Lower lobe of right lung (tissue), 2 donors: ENCODE measurements around the gene PNPLA2. TPM values are rescaled to one million over a fixed set of nuclear protein-coding genes. Genes with fewer than 3 reads are reported as not detected.
A peak's percentile ranks its signal among the peaks of the same experiment; 100 is the strongest.

Source experiments
- ATAC-seq, 2 donors: fragments of 200-7000 bp; cut with Tn5 transposase; one replicate each; pipeline ENCODE4 v1.9.1; 2020 to 2022; ENCODE audit warnings: mild to moderate bottlenecking in 2 of 2, moderate library complexity in 2 of 2
- DNase-seq: peaks from one replicate; pipeline ENCODE4 v3.0.0-alpha.2; 2020
- H3K27ac ChIP-seq: fragments of 200-600 bp; one replicate; pipeline ENCODE4 v1.8.0; 2022
- H3K27me3 ChIP-seq: fragments of 200-600 bp; one replicate; pipeline ENCODE4 v1.8.0; 2022; ENCODE audit warnings: low read depth
- H3K36me3 ChIP-seq: fragments of 200-600 bp; one replicate; pipeline ENCODE4 v1.8.0; 2022; ENCODE audit warnings: mild to moderate bottlenecking
- H3K4me1 ChIP-seq: fragments of 200-600 bp; one replicate; pipeline ENCODE4 v1.8.0; 2022
- H3K4me3 ChIP-seq: fragments of 200-600 bp; one replicate; pipeline ENCODE4 v1.8.0; 2022; ENCODE audit warnings: mild to moderate bottlenecking
- H3K9me3 ChIP-seq: fragments of 200-600 bp; one replicate; pipeline ENCODE4 v1.8.0; 2022
- CTCF ChIP-seq: fragments of 200-600 bp; IDR thresholded peaks from one replicate; pipeline ENCODE4 v1.8.0; 2022; ENCODE audit warnings: antibody characterized with exemption, mild to moderate bottlenecking
- intact Hi-C: fragments of 100-400 bp; cut with DNase I; formaldehyde crosslinking; loops from one replicate; pipeline ENCODE4 v1.11.0; 2022
- total RNA-seq: library from RNA; stranded (reverse); fragmentation: NEBNext Ultra II Directional; extraction: Animal tissue kit (Norgen Biotek cat#: 25700); gene quantifications from one replicate; pipeline ENCODE4 v1.2.1, GENCODE V29; 2021
- donor health status: DM: no; HTN: yes; CAD: no; lungs with severe emphysema.

Gene PNPLA2
- total RNA-seq, 1 donor from 2014 or later = 137 TPM

GRCh38 chr11:782264-783174 is 36.2 kb upstream of the PNPLA2 start:
- no peaks in the 10 kb centered on the region for H3K36me3 ChIP-seq
- ATAC-seq = no peak
- no peak for TF ChIP-seq CTCF
- no peaks in the 10 kb centered on the region for H3K27me3 ChIP-seq
- DNase-seq = no peak
- H3K4me1 ChIP-seq = peaks cover 19% of the 10 kb centered on the region
- H3K4me3 ChIP-seq = no peak overlapping the region
- intact Hi-C loops = no loop called here
- H3K9me3 ChIP-seq = no peaks in the 10 kb centered on the region
- no peak overlapping the region for H3K27ac ChIP-seq

DNA sequence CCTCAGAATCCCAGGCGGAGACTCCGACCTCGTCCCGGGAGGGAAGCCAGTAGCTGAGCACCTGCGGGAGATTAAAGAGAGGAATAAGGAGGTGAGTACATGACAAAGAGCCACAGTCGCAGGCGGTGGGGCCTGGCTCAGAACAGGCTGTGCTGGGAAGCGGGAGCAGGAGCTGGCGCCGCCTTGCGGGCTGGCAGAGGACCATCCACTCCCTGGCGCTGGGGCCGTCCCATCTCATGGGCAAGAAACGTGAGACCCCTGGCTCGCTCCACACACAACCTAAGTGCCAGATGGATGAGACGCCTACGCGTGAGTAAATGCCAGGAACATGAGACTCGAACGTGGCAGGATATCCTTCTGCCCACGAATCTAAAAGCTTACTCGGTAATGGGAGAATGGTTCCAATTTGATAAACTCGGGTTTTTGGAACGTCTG is 35.1 kb upstream of the PNPLA2 start:
- peak; percentile 89 for DNase-seq
- TF ChIP-seq CTCF = peak; percentile 64
- peak; percentile 88 to 93 for ATAC-seq
- intact Hi-C loops = no loop called here
- H3K4me3 ChIP-seq = no peak overlapping the region
- peaks cover 3% of the 10 kb centered on the region for H3K27me3 ChIP-seq
- no peaks in the 10 kb centered on the region for H3K9me3 ChIP-seq
- no peaks in the 10 kb centered on the region for H3K36me3 ChIP-seq
- H3K27ac ChIP-seq = no peak overlapping the region
- H3K4me1 ChIP-seq = peaks cover 12% of the 10 kb centered on the region

DNA sequence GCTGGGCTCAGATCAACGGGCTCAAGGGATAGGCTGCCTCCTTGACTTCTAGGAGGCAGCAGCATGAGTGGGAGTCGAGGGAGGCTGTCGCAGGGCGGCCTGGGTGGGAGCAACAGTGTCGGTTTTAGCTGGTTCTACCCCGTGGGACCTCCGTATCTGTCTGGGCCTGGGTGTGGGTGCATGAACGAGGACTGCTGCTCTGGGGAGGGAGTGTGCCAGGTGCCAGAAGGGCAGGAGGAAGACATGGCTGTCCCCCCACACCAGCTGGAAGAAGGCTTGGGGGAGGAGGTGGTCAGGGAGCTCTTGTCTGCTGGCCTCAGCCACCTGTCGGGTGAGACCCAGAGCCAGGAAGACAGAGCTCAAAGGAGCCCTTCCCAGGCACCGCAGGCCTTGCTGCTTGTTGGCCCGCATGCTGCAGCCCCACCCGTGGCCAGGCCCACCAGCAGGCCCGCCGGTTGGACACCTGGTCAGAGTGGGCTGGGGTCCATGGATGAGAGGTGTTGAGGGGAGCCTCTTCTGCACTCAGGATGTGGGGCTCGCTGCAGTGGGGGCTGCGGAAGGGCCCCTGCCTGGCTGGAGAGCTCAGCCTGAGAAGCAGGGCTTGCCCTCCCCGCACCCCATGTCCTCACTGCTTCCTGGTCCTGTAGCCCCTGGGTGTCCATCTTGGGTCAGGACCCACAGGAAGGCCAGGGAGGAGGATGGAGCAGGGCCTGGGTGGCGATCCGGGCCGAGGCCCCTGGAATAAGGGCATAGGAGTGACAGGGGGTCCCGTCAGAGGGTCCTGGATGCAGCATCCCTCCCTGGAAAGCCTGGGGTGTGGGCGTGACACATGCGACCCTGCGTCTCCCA is 32.3 kb upstream of the PNPLA2 start:
- Histone ChIP-seq H3K9me3 (no peaks in the 10 kb centered on the region), H3K4me1 (peaks cover 9% of the 10 kb centered on the region), H3K27me3 (peaks cover 18% of the 10 kb centered on the region), H3K4me3 (no peak overlapping the region), H3K36me3 (peaks cover 4% of the 10 kb centered on the region), H3K27ac (no peak overlapping the region)
- intact Hi-C loops = no loop called here
- no peak for TF ChIP-seq CTCF
- ATAC-seq (no peak), DNase-seq (no peak)

- DNase-seq (no peak), ATAC-seq (no peak)
- TF ChIP-seq CTCF = no peak
- peaks cover 12% of the 10 kb centered on the region for H3K36me3 ChIP-seq
- no peaks in the 10 kb centered on the region for H3K9me3 ChIP-seq
- H3K4me1 ChIP-seq = peaks cover 9% of the 10 kb centered on the region
- H3K27ac ChIP-seq = no peak overlapping the region
- peaks cover 18% of the 10 kb centered on the region for H3K27me3 ChIP-seq
- no peak overlapping the region for H3K4me3 ChIP-seq
- intact Hi-C loops = no loop called here
Observed at GRCh38 chr11:787084-787675, 31.5 kb upstream of the PNPLA2 start.

GRCh38 chr11:788009-788640 is 30.6 kb upstream of the PNPLA2 start:
- H3K4me1 ChIP-seq = peaks cover 6% of the 10 kb centered on the region
- peaks cover 14% of the 10 kb centered on the region for H3K36me3 ChIP-seq
- H3K27me3 ChIP-seq = peaks cover 18% of the 10 kb centered on the region
- no peak for TF ChIP-seq CTCF
- no peak overlapping the region for H3K4me3 ChIP-seq
- H3K27ac ChIP-seq = no peak overlapping the region
- no peak for DNase-seq
- intact Hi-C loops = no loop called here
- no peak for ATAC-seq
- H3K9me3 ChIP-seq = no peaks in the 10 kb centered on the region
